Mesangial cell (primary cell): ENCODE data around the gene CFB. TPM values are rescaled to one million over a fixed set of nuclear protein-coding genes. Genes with fewer than 3 reads are reported as not detected.

ENCODE experiments used
- total RNA-seq: library from RNA; depleted of rRNA; stranded (reverse); fragments of >200 nt; gene quantifications from 2 replicates; pipeline ENCODE4 v1.2.3, GENCODE V29; 2015

The CFB gene
- total RNA-seq, result 0.33 and 3.7 TPM in 2 replicates

DNA sequence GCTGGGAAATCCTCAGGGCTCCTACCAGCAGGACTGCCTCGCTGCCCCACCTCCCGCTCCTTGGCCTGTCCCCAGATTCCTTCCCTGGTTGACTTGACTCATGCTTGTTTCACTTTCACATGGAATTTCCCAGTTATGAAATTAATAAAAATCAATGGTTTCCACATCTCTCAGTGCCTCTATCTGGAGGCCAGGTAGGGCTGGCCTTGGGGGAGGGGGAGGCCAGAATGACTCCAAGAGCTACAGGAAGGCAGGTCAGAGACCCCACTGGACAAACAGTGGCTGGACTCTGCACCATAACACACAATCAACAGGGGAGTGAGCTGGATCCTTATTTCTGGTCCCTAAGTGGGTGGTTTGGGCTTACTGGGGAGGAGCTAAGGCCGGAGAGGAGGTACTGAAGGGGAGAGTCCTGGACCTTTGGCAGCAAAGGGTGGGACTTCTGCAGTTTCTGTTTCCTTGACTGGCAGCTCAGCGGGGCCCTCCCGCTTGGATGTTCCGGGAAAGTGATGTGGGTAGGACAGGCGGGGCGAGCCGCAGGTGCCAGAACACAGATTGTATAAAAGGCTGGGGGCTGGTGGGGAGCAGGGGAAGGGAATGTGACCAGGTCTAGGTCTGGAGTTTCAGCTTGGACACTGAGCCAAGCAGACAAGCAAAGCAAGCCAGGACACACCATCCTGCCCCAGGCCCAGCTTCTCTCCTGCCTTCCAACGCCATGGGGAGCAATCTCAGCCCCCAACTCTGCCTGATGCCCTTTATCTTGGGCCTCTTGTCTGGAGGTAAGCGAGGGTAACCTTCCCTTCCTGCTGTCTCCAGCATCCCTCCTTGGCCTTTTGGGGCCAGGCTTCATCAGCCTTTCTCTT, at the start of gene CFB:
TSS of gene CFB (plus strand) at position 589 of the 863 bp plus-strand sequence. CDS start at position 716, 127 bp downstream.

DNA sequence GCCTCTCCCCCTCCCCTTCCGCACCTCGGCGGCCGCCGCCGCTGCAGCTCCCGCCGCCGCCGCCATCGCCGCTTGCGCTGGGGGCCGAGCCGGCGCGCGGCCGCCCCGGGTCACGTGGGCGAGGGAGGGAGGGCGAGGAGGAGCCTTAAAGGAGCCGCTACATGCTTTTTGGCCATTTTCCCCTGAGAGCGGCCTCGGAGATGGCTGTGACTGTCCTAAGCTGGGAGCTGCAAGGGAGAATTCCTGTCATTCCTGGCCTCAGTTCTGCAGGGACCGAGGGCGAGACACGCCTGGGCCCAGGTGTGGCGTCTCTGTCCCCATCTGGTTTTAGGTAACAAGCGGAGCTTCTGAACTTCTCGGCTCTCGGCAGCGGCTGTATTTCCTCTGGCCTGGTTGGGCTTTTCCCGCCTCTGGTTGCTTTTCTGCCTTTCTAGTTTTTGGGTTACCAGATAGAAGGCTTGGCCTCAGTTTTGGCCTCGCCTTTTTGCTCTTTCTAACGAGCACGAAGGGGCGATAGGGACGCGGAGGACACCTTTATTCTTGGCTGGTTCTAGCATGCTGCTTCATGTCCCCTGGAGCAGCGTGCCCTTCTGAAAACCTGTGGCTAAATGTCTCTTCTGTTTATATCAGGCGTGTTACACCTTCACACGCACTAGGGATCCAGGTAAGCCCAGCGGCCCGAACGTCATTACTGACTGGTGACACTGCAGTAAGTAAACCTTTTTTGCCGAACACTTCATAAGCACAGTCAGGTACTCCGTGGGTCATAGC, 48.1 kb upstream of the CFB start, which contains the start of gene EHMT2:
TSS of gene EHMT2 (minus strand) at position 87 of the 771 bp plus-strand sequence. CDS start at position 66, 21 bp downstream.

DNA sequence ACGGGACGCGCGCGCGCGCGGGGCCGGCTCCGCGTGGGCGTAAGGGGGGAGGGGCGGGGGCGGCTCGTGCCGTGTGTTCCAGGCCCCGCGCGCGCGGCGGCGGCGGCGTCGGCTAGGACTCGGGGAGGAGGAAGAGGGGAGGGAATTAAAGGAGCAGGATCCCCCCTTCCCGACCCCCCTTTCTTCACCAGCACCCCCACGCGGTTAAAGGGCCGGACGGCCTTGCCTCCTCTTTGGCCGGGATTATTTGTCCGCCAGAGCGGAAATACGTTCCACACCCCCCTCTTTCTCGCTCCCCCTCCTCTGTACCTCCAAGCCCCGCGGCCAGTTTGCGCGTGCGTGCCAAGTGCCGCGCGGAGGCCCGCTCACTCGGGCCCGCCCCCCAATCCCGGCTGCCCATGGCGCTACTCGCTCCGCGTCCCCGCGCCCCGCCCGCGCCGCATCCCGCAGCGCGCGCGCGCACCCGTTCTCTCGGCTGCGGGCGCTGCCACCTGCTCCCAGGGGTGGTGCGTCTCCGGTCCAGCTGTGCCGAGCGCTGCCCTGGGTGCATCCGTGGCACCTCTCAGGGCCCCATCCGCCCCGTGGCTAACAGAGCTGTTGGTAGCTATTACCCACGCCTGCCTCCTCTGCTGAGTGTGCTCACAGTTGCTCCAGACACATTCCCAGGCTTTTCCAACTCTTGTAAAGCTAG, 43.8 kb upstream of the CFB start, which contains the start of gene ZBTB12:
TSS of gene ZBTB12 (minus strand) at position 134 of the 691 bp plus-strand sequence. CDS start 781 bp downstream, outside the sequence.

DNA sequence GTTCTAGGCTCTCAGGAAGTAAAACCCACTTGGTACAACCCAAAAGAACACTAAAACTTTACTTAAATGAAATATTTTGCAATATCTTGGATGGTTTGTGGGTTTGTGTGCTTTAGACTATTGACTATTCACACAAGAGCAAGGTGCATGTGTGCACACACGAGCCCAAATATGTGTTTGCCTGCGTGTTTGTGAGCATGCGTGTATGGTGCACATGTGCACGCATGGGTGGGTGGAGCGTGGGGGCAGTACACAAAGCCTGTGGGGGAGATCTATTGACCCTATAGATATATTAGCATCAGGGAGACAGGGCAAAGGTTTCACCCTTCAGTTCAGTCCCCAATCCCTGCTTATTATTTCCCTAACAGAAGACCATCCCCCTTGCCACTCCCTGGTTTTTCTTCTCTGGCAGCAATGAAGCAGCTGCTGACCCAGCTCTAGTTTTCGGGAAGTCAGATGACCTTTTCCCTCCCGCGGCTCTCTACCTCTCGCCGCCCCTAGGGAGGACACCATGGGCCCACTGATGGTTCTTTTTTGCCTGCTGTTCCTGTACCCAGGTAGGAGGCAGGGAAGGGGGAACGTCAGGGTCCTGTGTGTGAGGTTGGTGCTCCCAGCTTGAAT, 18.5 kb upstream of the CFB start, which contains the start of gene C2:
TSS of gene C2 (plus strand) at position 476 of the 621 bp plus-strand sequence. CDS start at position 512, 36 bp downstream.

DNA sequence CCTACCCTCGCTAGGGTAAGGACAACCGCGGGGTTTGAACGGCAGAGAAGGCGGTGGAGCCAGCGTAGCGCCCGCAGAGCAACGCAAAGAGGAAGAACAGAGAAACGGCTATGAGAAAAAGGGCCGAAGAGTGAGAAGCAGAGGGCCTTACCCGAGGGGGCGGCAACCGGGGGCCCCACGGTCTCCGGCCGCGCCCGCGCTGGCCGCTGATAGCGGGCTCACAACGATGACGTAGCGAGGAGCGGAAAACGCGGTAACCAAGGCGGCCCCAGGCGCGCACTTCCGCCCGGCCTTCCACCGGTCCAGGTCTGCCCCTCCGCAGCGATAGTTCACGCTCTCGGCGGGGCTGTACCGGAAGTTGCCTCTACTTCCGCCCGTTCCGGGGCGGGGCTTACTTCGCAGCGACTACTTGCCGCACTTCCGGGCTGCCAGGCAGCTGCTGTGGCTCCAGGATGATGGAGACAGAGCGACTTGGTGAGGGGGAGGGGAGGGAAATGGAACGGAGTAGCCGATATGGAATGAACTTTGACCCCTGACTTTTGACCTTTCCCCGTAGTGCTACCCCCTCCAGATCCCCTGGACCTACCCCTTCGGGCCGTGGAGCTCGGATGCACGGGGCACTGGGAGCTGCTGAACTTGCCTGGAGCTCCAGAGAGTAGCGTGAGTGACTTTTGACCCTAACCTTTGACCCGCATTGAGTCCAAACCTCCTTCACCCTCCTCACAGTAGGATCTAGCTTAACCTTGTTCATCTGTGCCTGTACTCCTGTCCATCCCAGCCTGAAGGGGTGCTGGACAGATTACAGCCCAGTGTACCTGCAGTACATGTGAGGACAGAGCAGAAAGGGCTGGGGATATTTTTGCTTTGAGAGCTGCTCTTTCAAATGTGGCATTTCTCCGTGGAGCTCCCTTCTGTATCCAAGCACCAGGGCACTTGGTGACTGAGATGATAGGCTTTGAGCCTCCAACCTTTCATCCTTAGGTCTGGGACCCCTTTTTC, 13.1 kb downstream of the CFB start, which contains the start of the genes NELFE and SKIC2:
TSS of gene NELFE (minus strand) at position 231 of the 999 bp plus-strand sequence. CDS start 525 bp downstream, outside the sequence.
TSS of gene SKIC2 (plus strand) at position 435 of the 999 bp plus-strand sequence. CDS start at position 453, 18 bp downstream.

DNA sequence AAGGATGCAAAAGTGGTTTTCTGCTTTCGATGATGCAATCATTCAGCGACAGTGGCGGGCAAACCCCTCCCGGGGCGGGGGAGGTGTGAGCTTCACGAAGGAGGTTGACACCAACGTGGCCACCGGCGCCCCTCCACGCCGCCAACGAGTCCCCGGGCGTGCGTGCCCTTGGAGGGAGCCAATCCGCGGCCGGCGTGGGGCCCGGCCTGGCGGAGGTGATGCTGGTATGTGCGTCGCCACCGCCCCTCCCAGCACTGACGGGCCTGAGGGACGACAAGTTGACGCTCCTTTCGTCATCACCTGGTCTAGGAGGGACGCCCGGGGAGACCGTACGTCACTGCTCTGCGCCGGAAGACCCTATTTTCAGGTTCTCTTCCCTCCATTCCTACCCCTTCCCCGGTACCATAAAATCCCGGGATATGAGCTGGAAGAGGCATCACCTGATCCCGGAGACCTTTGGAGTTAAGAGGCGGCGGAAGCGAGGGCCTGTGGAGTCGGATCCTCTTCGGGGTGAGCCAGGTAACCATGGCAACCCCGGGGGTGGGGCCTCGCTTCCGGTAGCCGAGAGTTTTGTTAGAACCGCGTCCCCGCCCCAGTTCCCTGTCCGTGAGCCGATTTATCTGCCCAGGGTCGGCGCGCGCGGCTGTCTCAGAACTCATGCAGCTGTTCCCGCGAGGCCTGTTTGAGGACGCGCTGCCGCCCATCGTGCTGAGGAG, 26.3 kb downstream of the CFB start, which contains the start of gene DXO:
TSS of gene DXO (minus strand) at position 146 of the 716 bp plus-strand sequence. CDS start 463 bp downstream, outside the sequence.

DNA sequence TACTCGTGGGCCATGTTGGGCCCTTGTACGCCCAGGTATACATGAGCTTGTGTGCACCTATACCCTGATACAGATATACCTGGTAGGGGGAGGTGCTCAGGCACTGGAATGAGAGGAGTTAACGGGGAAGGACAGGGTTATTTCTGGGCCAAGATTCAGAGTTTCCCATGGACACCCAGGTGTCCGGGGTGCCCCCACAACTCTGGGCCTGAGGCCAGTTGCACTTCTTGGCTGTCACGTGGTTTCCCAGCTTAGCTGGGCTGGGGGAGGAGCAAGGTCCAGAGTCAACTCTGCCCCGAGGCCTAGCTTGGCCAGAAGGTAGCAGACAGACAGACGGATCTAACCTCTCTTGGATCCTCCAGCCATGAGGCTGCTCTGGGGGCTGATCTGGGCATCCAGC, 35.8 kb downstream of the CFB start, which contains the start of gene C4A:
TSS of gene C4A (plus strand) at position 314 of the 400 bp plus-strand sequence. CDS start at position 365, 51 bp downstream.

Other genes starting within 250 kb of the CFB start
- 31.6 and 46.3 TPM in 2 replicates for gene ABHD16A, start 242.8 kb upstream of the CFB start, total RNA-seq
- not detected in 2 replicates for gene LY6G6F, start 239.2 kb upstream of the CFB start, total RNA-seq
- not detected in 2 replicates for gene LY6G6D, start 230.7 kb upstream of the CFB start, total RNA-seq
- not detected in 2 replicates for gene LY6G6C, start 224.3 kb upstream of the CFB start, total RNA-seq
- gene MPIG6B, start 222.7 kb upstream of the CFB start, total RNA-seq, result not detected in 2 replicates
- 38.1 and 92.2 TPM in 2 replicates for gene DDAH2, start 216.8 kb upstream of the CFB start, total RNA-seq
- gene CLIC1, start 209.6 kb upstream of the CFB start, total RNA-seq, result 577 and 1,120 TPM in 2 replicates
- 9.3 and 17.6 TPM in 2 replicates for gene MSH5, start 206.1 kb upstream of the CFB start, total RNA-seq
- 1.0 and 5.7 TPM in 2 replicates for gene SAPCD1, start 183.4 kb upstream of the CFB start, total RNA-seq
- 0.81 and 9.8 TPM in 2 replicates for gene VWA7, start 168.8 kb upstream of the CFB start, total RNA-seq
- gene VARS1, start 150.3 kb upstream of the CFB start, total RNA-seq, result 85.2 and 165 TPM in 2 replicates
- 71.0 and 128 TPM in 2 replicates for gene LSM2, start 139.1 kb upstream of the CFB start, total RNA-seq
- 0.16 and 0.76 TPM in 2 replicates for gene HSPA1L, start 130.8 kb upstream of the CFB start, total RNA-seq
- gene HSPA1A, start 130.6 kb upstream of the CFB start, total RNA-seq, result 55.9 and 60.6 TPM in 2 replicates
- 78.6 and 83.3 TPM in 2 replicates for gene HSPA1B, start 118.4 kb upstream of the CFB start, total RNA-seq
- gene NEU1, start 83.3 kb upstream of the CFB start, total RNA-seq, result 62.1 and 191 TPM in 2 replicates
- gene SLC44A4, start 67.1 kb upstream of the CFB start, total RNA-seq, result 1.9 TPM in 1 of 2 replicates, not detected in the other
- 50.0 and 68.5 TPM in 2 replicates for gene EHMT2, start 48.4 kb upstream of the CFB start, total RNA-seq
- 2.4 and 6.2 TPM in 2 replicates for gene ZBTB12, start 44.0 kb upstream of the CFB start, total RNA-seq
- gene C2, start 18.4 kb upstream of the CFB start, total RNA-seq, result 0.49 and 2.5 TPM in 2 replicates
- 108 and 116 TPM in 2 replicates for gene NELFE, start 12.9 kb downstream of the CFB start, total RNA-seq
- 42.3 and 43.2 TPM in 2 replicates for gene SKIC2, start 13.1 kb downstream of the CFB start, total RNA-seq
- 21.5 and 27.3 TPM in 2 replicates for gene DXO, start 26.0 kb downstream of the CFB start, total RNA-seq
- gene C4A, start 36.0 kb downstream of the CFB start, total RNA-seq, result 2.1 and 6.1 TPM in 2 replicates
- gene C4B, start 68.7 kb downstream of the CFB start, total RNA-seq, result 0.49 and 11.0 TPM in 2 replicates
- 0.25 TPM in 1 of 2 replicates, not detected in the other for gene CYP21A2, start 92.3 kb downstream of the CFB start, total RNA-seq
- gene TNXB, start 163.2 kb downstream of the CFB start, total RNA-seq, result 0.16 and 0.51 TPM in 2 replicates
- 24.0 and 46.3 TPM in 2 replicates for gene ATF6B, start 182.2 kb downstream of the CFB start, total RNA-seq
- 3.0 and 5.1 TPM in 2 replicates for gene FKBPL, start 184.2 kb downstream of the CFB start, total RNA-seq
- gene PRRT1, start 205.8 kb downstream of the CFB start, total RNA-seq, result 0.76 TPM in 1 of 2 replicates, not detected in the other
- gene PPT2, start 208.0 kb downstream of the CFB start, total RNA-seq, result 23.1 and 37.3 TPM in 2 replicates
- gene EGFL8, start 218.5 kb downstream of the CFB start, total RNA-seq, result 2.3 and 8.9 TPM in 2 replicates
- 60.5 and 70.9 TPM in 2 replicates for gene AGPAT1, start 230.0 kb downstream of the CFB start, total RNA-seq
- 61.1 and 63.1 TPM in 2 replicates for gene RNF5, start 232.3 kb downstream of the CFB start, total RNA-seq
- 2.1 and 3.4 TPM in 2 replicates for gene AGER, start 238.2 kb downstream of the CFB start, total RNA-seq
- 37.0 and 59.1 TPM in 2 replicates for gene PBX2, start 244.1 kb downstream of the CFB start, total RNA-seq
- 7.8 and 14.1 TPM in 2 replicates for gene GPSM3, start 246.5 kb downstream of the CFB start, total RNA-seq